Ovary (tissue), 9 donors: ENCODE results near the gene IMMP2L. TPM values are rescaled to one million over a fixed set of nuclear protein-coding genes. Genes with fewer than 3 reads are reported as not detected.

Experiments used
- DNase-seq, 5 donors: peaks; one replicate each; pipeline ENCODE4 v3.0.0-alpha.2; 2019 to 2020
- H3K27ac ChIP-seq, 2 donors: fragments of 200-600 bp; one replicate each; pipeline versions ENCODE4 v1.5.1 to v1.8.0; 2019 to 2022
- H3K27me3 ChIP-seq: fragments of 200-600 bp; one replicate; pipeline ENCODE4 v1.8.0; 2022
- H3K36me3 ChIP-seq: fragments of 200-600 bp; sonication (generic); one replicate; pipeline ENCODE4 v1.5.1; 2019
- H3K4me1 ChIP-seq: one replicate; pipeline ENCODE4 v1.8.1; 2013; ENCODE audit warnings: mild to moderate bottlenecking, moderate library complexity; ENCODE audit not compliant: insufficient read depth
- H3K4me3 ChIP-seq: fragments of 200-600 bp; sonication (generic); one replicate; pipeline ENCODE4 v1.5.1; 2017
- H3K9me3 ChIP-seq, 2 donors: fragments of 200-600 bp in 1 of 2; sonication (generic) in 1 of 2; one replicate each; pipeline versions ENCODE4 v1.5.1 to v1.8.1; 2013 to 2019; ENCODE audit warnings: mild to moderate bottlenecking in 1 of 2, moderate library complexity in 1 of 2
- EP300 ChIP-seq: sonication (generic); formaldehyde crosslinking; IDR thresholded peaks from one replicate; pipeline ENCODE4 v1.6.1; 2017; ENCODE audit warnings: antibody characterized with exemption
- POLR2A ChIP-seq: fragments of 450-650 bp; IDR thresholded peaks from one replicate; pipeline ENCODE4 v1.6.1; 2017; ENCODE audit warnings: antibody characterized with exemption, mild to moderate bottlenecking, moderate library complexity
- WGBS, 3 donors: extraction: QIAGEN DNeasy Blood & Tissue Kit in 1 of 3; methylation state at CpG; one replicate each; pipeline versions ENCODE4 v1.1.5 to v1.1.7; 2013 to 2017; 5-methylcytosine and 5-hydroxymethylcytosine counted together
- intact Hi-C, 4 donors: fragments of 100-400 bp; cut with DNase I; formaldehyde crosslinking; loops; one replicate each; pipeline versions ENCODE4 v1.11.0 to v1.15.1; 2022 to 2023
- polyA plus RNA-seq, 2 donors: library from polyadenylated mRNA; stranded (reverse); fragments of 200-250 nt in 1 of 2; fragments of 350-450 nt in 1 of 2; fragmentation: Illumina TruSeq in 1 of 2; extraction: RNeasy Lipid Tissue Mini Kit (QIAGEN cat#74804) in 1 of 2; gene quantifications; one replicate each; pipeline ENCODE4 v1.2.3, GENCODE V29; 2013 to 2014
- total RNA-seq, 7 donors: library from RNA; depleted of rRNA in 2 of 7; stranded (reverse); fragments of >200 nt in 2 of 7; fragmentation: NEBNext Ultra II Directional in 3 of 7; extraction: Animal tissue kit (Norgen Biotek cat#: 25700) in 3 of 7; gene quantifications; one replicate each; pipeline versions ENCODE4 v1.1.0 to v1.2.4, GENCODE V29; 2016 to 2023
- TF ChIP-seq, protein P1 (sequence below), 3 donors: fragments of 450-650 bp in 2 of 3; fragments of 200-600 bp in 1 of 3; IDR thresholded peaks; one replicate each; pipeline versions ENCODE4 v1.5.1 to v1.8.0; 2016 to 2022; ENCODE audit warnings: antibody characterized with exemption in 3 of 3, mild to moderate bottlenecking in 1 of 3
- donor health status: DM: no; HTN: no; CAD: no; lungs with moderate emphysema.
- donor health status: DM: no; HTN: no; CAD: no.
- donor health status: Bipolar disorder and iron deficiency.
- donor health status: DM: yes; HTN: yes; CAD: no.
- donor health status: DM: no; HTN: no; CAD: no.
- donor health status: DM: yes; HTN: yes; CAD: no.

Gene IMMP2L
- total and polyA plus RNA-seq, 9 donors: 19.5 to 36.9 (median 29.9) TPM

DNA sequence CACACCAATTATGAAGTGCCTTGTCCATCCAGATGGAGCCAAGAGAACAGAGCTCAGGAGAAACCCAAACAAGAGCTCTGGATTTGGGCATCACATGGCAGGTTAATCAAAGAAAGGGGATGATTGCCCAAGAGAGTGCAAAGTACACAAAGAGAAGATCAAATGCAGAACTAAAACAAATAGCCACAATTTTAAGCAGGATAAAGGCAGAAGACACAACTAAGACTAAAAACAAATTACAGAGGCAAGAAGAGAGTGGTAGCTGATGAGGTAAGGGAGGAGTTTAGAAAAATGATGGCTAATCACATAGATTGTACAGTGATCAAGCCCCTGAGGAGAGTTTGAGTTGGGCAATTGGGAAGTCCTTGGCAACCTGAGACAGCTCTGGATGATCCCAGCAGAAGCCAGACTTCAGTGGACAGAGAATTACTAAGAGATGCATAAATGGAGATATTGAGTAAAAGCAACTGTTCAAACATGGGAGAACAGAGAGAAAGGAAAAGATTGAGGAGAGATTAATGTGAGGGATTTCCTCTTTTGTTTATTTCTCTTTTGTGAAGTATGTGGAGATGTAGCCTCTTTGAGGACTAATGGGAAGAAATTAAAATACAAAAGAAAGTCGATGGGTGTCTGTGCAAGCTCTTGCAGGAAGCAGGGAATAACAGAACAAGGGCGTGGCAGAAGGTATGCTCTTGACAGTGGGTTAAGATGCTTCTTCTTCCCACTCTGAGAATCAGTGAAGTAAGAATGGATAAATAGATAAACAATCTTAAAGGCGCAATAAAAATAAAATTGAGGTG is 369.5 kb downstream of the IMMP2L start:
- no peaks in the 10 kb centered on the region for H3K27me3 ChIP-seq
- H3K36me3 ChIP-seq: no peaks in the 10 kb centered on the region
- no peak for DNase-seq
- no peak overlapping the region for H3K27ac ChIP-seq
- no peaks in the 10 kb centered on the region for H3K4me1 ChIP-seq
- no peak overlapping the region for H3K4me3 ChIP-seq
- no peaks in the 10 kb centered on the region for H3K9me3 ChIP-seq
- 88 to 94% (median 94%) methylated on average over 3 of the region's 3 CpGs for WGBS, 3 donors
- intact Hi-C loops: no loop called here
- TF ChIP-seq, protein P1, sequence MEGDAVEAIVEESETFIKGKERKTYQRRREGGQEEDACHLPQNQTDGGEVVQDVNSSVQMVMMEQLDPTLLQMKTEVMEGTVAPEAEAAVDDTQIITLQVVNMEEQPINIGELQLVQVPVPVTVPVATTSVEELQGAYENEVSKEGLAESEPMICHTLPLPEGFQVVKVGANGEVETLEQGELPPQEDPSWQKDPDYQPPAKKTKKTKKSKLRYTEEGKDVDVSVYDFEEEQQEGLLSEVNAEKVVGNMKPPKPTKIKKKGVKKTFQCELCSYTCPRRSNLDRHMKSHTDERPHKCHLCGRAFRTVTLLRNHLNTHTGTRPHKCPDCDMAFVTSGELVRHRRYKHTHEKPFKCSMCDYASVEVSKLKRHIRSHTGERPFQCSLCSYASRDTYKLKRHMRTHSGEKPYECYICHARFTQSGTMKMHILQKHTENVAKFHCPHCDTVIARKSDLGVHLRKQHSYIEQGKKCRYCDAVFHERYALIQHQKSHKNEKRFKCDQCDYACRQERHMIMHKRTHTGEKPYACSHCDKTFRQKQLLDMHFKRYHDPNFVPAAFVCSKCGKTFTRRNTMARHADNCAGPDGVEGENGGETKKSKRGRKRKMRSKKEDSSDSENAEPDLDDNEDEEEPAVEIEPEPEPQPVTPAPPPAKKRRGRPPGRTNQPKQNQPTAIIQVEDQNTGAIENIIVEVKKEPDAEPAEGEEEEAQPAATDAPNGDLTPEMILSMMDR (IDR thresholded peaks at IDR 0.05): no peak
- no peak for TF ChIP-seq POLR2A
- no peak for TF ChIP-seq EP300

DNA sequence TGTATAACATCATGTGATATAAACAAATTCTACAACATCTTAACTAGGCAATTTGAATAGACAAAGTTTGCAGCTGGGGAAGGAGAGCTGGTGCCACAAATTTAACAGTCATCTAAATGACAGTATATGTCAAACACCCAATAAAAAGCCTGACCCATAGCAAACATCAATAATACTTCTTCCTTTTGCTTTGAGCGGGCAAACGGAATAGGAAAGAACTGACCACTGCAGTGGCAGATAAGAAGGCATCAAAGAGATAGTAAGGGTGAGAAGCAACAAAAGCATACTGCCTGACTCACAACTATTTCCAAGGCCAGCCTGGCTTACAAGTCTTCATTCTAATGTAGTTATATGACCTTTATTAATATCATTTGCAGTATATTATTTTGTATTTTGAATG is 371.5 kb downstream of the IMMP2L start:
- TF ChIP-seq, protein P1 (IDR thresholded peaks at IDR 0.05): no peak
- TF ChIP-seq POLR2A (no peak), EP300 (no peak)
- no peak overlapping the region for H3K27ac ChIP-seq
- intact Hi-C loops: no loop called here
- DNase-seq: no peak
- H3K9me3 ChIP-seq: no peaks in the 10 kb centered on the region
- H3K4me3 ChIP-seq: no peak overlapping the region
- 47 to 73% (median 59%) methylated on average over 2 of the region's 2 CpGs for WGBS, 3 donors
- H3K27me3 ChIP-seq: no peaks in the 10 kb centered on the region
- no peaks in the 10 kb centered on the region for H3K4me1 ChIP-seq
- H3K36me3 ChIP-seq: no peaks in the 10 kb centered on the region

DNA sequence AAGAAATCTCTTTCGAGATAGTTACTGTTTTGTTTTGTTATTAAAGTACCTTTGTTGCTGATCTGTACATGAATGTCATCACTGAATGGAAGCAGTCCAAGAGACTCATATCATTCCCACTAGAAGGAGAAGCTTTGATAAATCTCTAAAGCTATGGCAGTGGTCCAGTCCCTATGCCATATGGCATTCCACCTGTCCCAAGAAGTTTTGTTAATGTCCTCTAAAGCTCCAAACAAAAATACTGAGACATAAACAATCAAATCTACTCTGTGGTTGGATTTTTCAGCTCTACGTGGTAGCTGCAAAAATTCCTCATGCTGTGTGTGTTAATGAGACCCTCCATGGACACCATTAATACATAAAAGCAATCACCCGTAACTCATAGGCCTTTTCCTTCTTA is 377.3 kb downstream of the IMMP2L start:
- Histone ChIP-seq H3K4me1 (no peaks in the 10 kb centered on the region), H3K36me3 (no peaks in the 10 kb centered on the region), H3K4me3 (no peak overlapping the region), H3K9me3 (no peaks in the 10 kb centered on the region), H3K27ac (no peak overlapping the region), H3K27me3 (no peaks in the 10 kb centered on the region)
- DNase-seq: no peak
- WGBS, 3 donors: 79 to 88% (median 88%) methylated on average over 3 of the region's 3 CpGs
- intact Hi-C loops: no loop called here
- TF ChIP-seq POLR2A: no peak
- TF ChIP-seq EP300: no peak
- TF ChIP-seq, protein P1 (IDR thresholded peaks at IDR 0.05): no peak

DNA sequence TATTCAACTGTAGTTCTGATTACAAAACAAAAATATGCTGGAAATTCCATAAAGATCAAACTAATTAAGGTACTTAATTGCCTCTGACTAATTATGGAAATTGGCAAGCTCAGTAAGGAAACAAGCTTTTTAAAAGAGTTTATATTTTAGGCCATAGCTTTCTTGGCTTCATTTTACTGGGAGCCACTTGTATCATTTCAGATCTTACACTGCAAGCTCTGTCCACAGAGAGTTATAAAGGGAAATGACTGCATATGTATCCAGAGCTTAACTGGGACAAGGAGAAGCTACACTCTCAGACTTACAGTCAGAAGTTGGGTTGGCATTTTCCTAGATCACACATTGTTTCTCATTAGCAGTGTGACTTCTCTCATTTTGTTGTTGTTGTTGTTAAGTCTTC is 379.0 kb downstream of the IMMP2L start:
- H3K27ac ChIP-seq: no peak overlapping the region
- intact Hi-C loops: no loop called here
- TF ChIP-seq EP300: no peak
- TF ChIP-seq, protein P1 (IDR thresholded peaks at IDR 0.05): no peak
- TF ChIP-seq POLR2A: no peak
- no peaks in the 10 kb centered on the region for H3K27me3 ChIP-seq
- H3K9me3 ChIP-seq: no peaks in the 10 kb centered on the region
- DNase-seq: no peak
- H3K36me3 ChIP-seq: no peaks in the 10 kb centered on the region
- no peak overlapping the region for H3K4me3 ChIP-seq
- H3K4me1 ChIP-seq: no peaks in the 10 kb centered on the region
